K562 (cell line): ENCODE results near the gene CREB3L1. TPM values are rescaled to one million over a fixed set of nuclear protein-coding genes. Genes with fewer than 3 reads are reported as not detected.

ENCODE experiments used
- ATAC-seq: fragments of 200-7000 bp; cut with Tn5 transposase; 3 replicates; pipeline ENCODE4 v1.9.1; 2020; ENCODE audit warnings: moderate library complexity
- BruUV-seq: library from RNA; stranded (reverse); fragments of 400-500 nt; replicated peaks from 2 replicates; lab custom pipeline; 2021; lab: Mats Ljungman, UMichigan
- CTCF ChIA-PET: fragments of 300-600 bp; formaldehyde crosslinking; extraction: SDS; loops from one replicate; lab custom pipeline; 2021; ENCODE audit warnings: low intra/inter-chr PET ratio; lab: Yijun Ruan, JAX
- POLR2A ChIA-PET: fragments of 300-600, 350-650 bp; sonication (Branson Sonifier 250); formaldehyde crosslinking; extraction: SDS; loops from one replicate; lab custom pipeline; 2021; ENCODE audit warnings: antibody characterized with exemption, inconsistent platforms; lab: Yijun Ruan, JAX
- DNase-seq, 4 experiments: peaks; one replicate each; pipeline versions ENCODE4 v3.0.0 to v3.0.0-alpha.2; 2011 to 2018; ENCODE audit warnings: low spot score in 3 of 4, mixed read lengths in 3 of 4; ENCODE audit errors: extremely low read depth in 1 of 4
- FAIRE-seq: peaks from 2 replicates; lab custom pipeline; 2011; peaks lifted over from hg19 to GRCh38; lab: Jason Lieb, UNC
- H2AFZ ChIP-seq: 2 replicates; pipeline ENCODE4 v1.6.0; 2011; ENCODE audit warnings: low read depth, low read length, control low read depth, inconsistent platforms
- H3K27ac ChIP-seq: fragments of 200-600 bp; 3 replicates; pipeline ENCODE4 v1.8.0; 2011; ENCODE audit warnings: low read depth, mild to moderate bottlenecking, control low read depth, inconsistent platforms, low read length, moderate library complexity, mixed read lengths; ENCODE audit errors: extremely low read depth
- H3K27me3 ChIP-seq, 2 experiments: fragments of 300-600 bp in 1 of 2; 2 replicates in 1 of 2; 3 replicates in 1 of 2; pipeline versions ENCODE4 v1.6.0 to v1.8.0; 2011; ENCODE audit warnings: inconsistent platforms in 2 of 2, low read length in 2 of 2, mild to moderate bottlenecking in 1 of 2, mixed read lengths in 1 of 2, moderate library complexity in 1 of 2; ENCODE audit not compliant: control insufficient read depth in 2 of 2, insufficient read depth in 2 of 2
- H3K36me3 ChIP-seq: fragments of 300-600 bp; 3 replicates; pipeline ENCODE4 v1.8.0; 2011; ENCODE audit warnings: mild to moderate bottlenecking, low read length, inconsistent platforms; ENCODE audit not compliant: control insufficient read depth, insufficient read depth
- H3K4me1 ChIP-seq, 2 experiments: fragments of 200-600 bp in 1 of 2; replicated peaks in 1 of 2; 2 replicates in 1 of 2; 3 replicates in 1 of 2; pipeline versions ENCODE4 v1.5.1 to v1.8.0; 2011; ENCODE audit warnings: inconsistent platforms in 2 of 2, low read length in 2 of 2, mild to moderate bottlenecking in 1 of 2, mixed read lengths in 1 of 2, moderate library complexity in 1 of 2; ENCODE audit not compliant: control insufficient read depth in 2 of 2, insufficient read depth in 2 of 2
- H3K4me2 ChIP-seq: 2 replicates; pipeline ENCODE4 v1.6.1; 2011; ENCODE audit warnings: low read length, control low read depth, inconsistent platforms, mixed read lengths; ENCODE audit not compliant: insufficient read depth
- H3K4me3 ChIP-seq: fragments of 200-600 bp; sonication (generic), shearing (Covaris generic); 2 replicates; pipeline ENCODE4 v1.5.1; 2016; ENCODE audit warnings: control low read depth, inconsistent platforms
- H3K79me2 ChIP-seq: fragments of 200-600 bp; 3 replicates; pipeline ENCODE4 v1.8.0; 2011; ENCODE audit warnings: low read length, inconsistent platforms; ENCODE audit not compliant: control insufficient read depth, insufficient read depth
- H3K9ac ChIP-seq, 2 experiments: 2 replicates each; pipeline versions ENCODE4 v1.6.0 to v1.6.1; 2011; ENCODE audit warnings: low read depth in 2 of 2, low read length in 2 of 2, control low read depth in 1 of 2, inconsistent platforms in 1 of 2, mild to moderate bottlenecking in 1 of 2, mixed read lengths in 1 of 2; ENCODE audit not compliant: insufficient read depth in 1 of 2
- H3K9me1 ChIP-seq: one replicate; pipeline ENCODE4 v1.6.0; 2011; ENCODE audit warnings: inconsistent platforms, mild to moderate bottlenecking, low read length, moderate library complexity; ENCODE audit not compliant: control insufficient read depth, insufficient read depth
- H3K9me3 ChIP-seq: replicated peaks from 2 replicates; pipeline ENCODE4 v1.5.1; 2011; ENCODE audit warnings: low read depth, low read length, inconsistent platforms; ENCODE audit not compliant: control insufficient read depth, insufficient read depth
- H4K20me1 ChIP-seq: replicated peaks from 2 replicates; pipeline ENCODE4 v1.6.1; 2011; ENCODE audit warnings: low read length, inconsistent platforms, mixed read lengths; ENCODE audit not compliant: control insufficient read depth, insufficient read depth
- FOXJ2 ChIP-seq: fragments of 200-800 bp; sonication (Bioruptor generic); IDR thresholded peaks from 2 replicates; pipeline ENCODE4 v1.6.1; 2016; ENCODE audit warnings: missing genetic modification characterization, missing compliant biosample characterization
- HSF4 ChIP-seq: fragments of 250-450 bp; sonication (Bioruptor Pico); IDR thresholded peaks from 2 replicates; pipeline ENCODE4 v2.1.2; 2022; ENCODE audit warnings: mild to moderate bottlenecking, moderate library complexity, borderline replicate concordance
- MTA2 ChIP-seq: fragments of 450-650 bp; IDR thresholded peaks from 2 replicates; pipeline ENCODE4 v1.6.1; 2016; ENCODE audit warnings: low read depth
- MYC ChIP-seq, 2 experiments: fragments of 250-450 bp in 1 of 2; sonication (Bioruptor Pico) in 1 of 2; IDR thresholded peaks; 2 replicates each; pipeline versions ENCODE4 v1.5.1 to v1.6.1; 2012 to 2021; ENCODE audit warnings: low read depth in 2 of 2, borderline replicate concordance in 1 of 2, improper control_type of control experiment in 1 of 2, low read length in 1 of 2, mild to moderate bottlenecking in 1 of 2, moderate library complexity in 1 of 2
- NCOR1 ChIP-seq: fragments of 450-650 bp; IDR thresholded peaks from 2 replicates; pipeline ENCODE4 v1.6.1; 2016; ENCODE audit warnings: mild to moderate bottlenecking, moderate library complexity
- NFIX ChIP-seq: fragments of 250-450 bp; sonication (Bioruptor Pico); IDR thresholded peaks from 2 replicates; pipeline ENCODE4 v1.4.0; 2020; ENCODE audit warnings: low read depth, mild to moderate bottlenecking, moderate library complexity
- NR2C2 ChIP-seq, 2 experiments: fragments of 200-800 bp in 1 of 2; sonication (Bioruptor generic) in 1 of 2; sonication (generic) in 1 of 2; formaldehyde crosslinking in 1 of 2; IDR thresholded peaks; 2 replicates each; pipeline versions ENCODE4 v1.6.1 to v1.8.0; 2016 to 2022; ENCODE audit warnings: mild to moderate bottlenecking in 1 of 2, missing compliant biosample characterization in 1 of 2, missing genetic modification characterization in 1 of 2, missing genetic modification reagents in 1 of 2
- SIX5 ChIP-seq, 2 experiments: IDR thresholded peaks; 2 replicates each; pipeline ENCODE4 v1.6.1; 2011; ENCODE audit warnings: low read length in 2 of 2, borderline replicate concordance in 1 of 2, low read depth in 1 of 2, mild to moderate bottlenecking in 1 of 2, moderate library complexity in 1 of 2; ENCODE audit not compliant: insufficient read depth in 1 of 2
- VEZF1 ChIP-seq: fragments of 200-800 bp; sonication (Bioruptor generic); IDR thresholded peaks from 2 replicates; pipeline ENCODE4 v1.6.1; 2017; ENCODE audit warnings: missing genetic modification characterization, missing compliant biosample characterization
- WGBS: fragments of 100-300 bp; shearing (Covaris generic); methylation state at CpG from one replicate; pipeline ENCODE4 v1.1.6; 2016; ENCODE audit warnings: low coverage, mixed read lengths; ENCODE audit not compliant: insufficient coverage; ENCODE audit errors: missing lambda C conversion rate; 5-methylcytosine and 5-hydroxymethylcytosine counted together
- in situ Hi-C: fragments of 300-500 bp; cut with MboI; formaldehyde crosslinking; loops from 4 replicates; pipeline ENCODE4 v1.15.0; 2018; ENCODE audit warnings: inconsistent platforms, mixed read lengths
- intact Hi-C: fragments of 100-400 bp; cut with micrococcal nuclease; formaldehyde crosslinking; loops from 2 replicates; pipeline ENCODE4 v1.14.2; 2022
- polyA plus RNA-seq, 8 experiments: library from polyadenylated mRNA; depleted of rRNA in 4 of 8; stranded (reverse) in 5 of 8; unstranded in 3 of 8; fragments of >200 nt; fragmentation: Nextera tagmentation in 2 of 8; fragmentation: Illumina TruSeq in 1 of 8; extraction: Ambion mirVana in 2 of 8; extraction: Trizol in 1 of 8; gene quantifications; 2 replicates each; pipeline versions ENCODE4 v1.2.1 to v1.2.3, GENCODE V29; 2011 to 2014; ENCODE audit warnings: inconsistent platforms in 1 of 8, missing spikeins in 1 of 8
- total RNA-seq, 7 experiments: library from RNA; depleted of rRNA in 6 of 7; stranded (reverse); fragments of >200 nt in 6 of 7; fragmentation: Illumina TruSeq in 2 of 7; extraction: Trizol in 2 of 7; gene quantifications; 2 replicates each; pipeline versions ENCODE4 v1.2.1 to v1.2.3, GENCODE V29; 2011 to 2021; ENCODE audit warnings: low replicate concordance in 1 of 7

CREB3L1 gene
- total and polyA plus RNA-seq, 9 of the 15 experiments (the other 6 are each of a cell fraction or from before 2014, with no cell fraction given) = 1.2 to 27.6 (median 3.7) TPM

GRCh38 chr11:46345131-46345597 lies 67.7 kb downstream of the CREB3L1 start:
- ATAC-seq (peak; percentile 45), DNase-seq (peak in 2 of 4 experiments; percentile 41 to 51), FAIRE-seq (no peak)
- Histone ChIP-seq H3K9ac (peak overlapping the region in 1 of 2 experiments; percentile 82; a peak in 2 of 4 replicates), H4K20me1 (peaks cover 13% of the 10 kb centered on the region), H3K27me3 (peaks cover 6 to 7% of the 10 kb centered on the region in 2 experiments; a peak in 2 of 5 replicates), H3K79me2 (peaks cover 27% of the 10 kb centered on the region), H3K4me1 (peaks cover 15 to 37% of the 10 kb centered on the region in 2 experiments), H3K9me1 (no peaks in the 10 kb centered on the region), H2AFZ (peak overlapping the region; percentile 42; the same call in 1 of the 2 replicates), H3K4me3 (peak overlapping the region; percentile 3; the same call in 1 of the 2 replicates), H3K36me3 (peaks cover 19% of the 10 kb centered on the region; the same call in 1 of the 3 replicates), H3K27ac (no peak overlapping the region), H3K4me2 (no peak overlapping the region; the same call in 1 of the 2 replicates), H3K9me3 (no peaks in the 10 kb centered on the region)
- ChIA-PET CTCF (no interaction called here), POLR2A (interaction anchor here (1.0 kb wide), 1 partner anchor 47 kb away, joined by 3 read pairs; the partner anchor contains the start of gene CHRM4)
- in situ Hi-C loops = no loop called here
- no TSS peak for BruUV-seq
- intact Hi-C loops = no loop called here
- 27% methylated on average over 14 of the region's 20 CpGs for WGBS
- no peak for TF ChIP-seq HSF4
- TF ChIP-seq VEZF1 = peak; percentile 76
- no peak for TF ChIP-seq SIX5 (IDR thresholded peaks at IDR 0.05; ENCODE audit: borderline replicate concordance in 1 of 2, insufficient read depth in 1 of 2, low read depth in 1 of 2, low read length in 2 of 2)
- no peak for TF ChIP-seq NCOR1
- no peak for TF ChIP-seq MTA2
- TF ChIP-seq FOXJ2 = no peak
- no peak for TF ChIP-seq NR2C2 (CRISPR knock-in tag; IDR thresholded peaks at IDR 0.05)
- no peak for TF ChIP-seq NR2C2 (tag; IDR thresholded peaks at IDR 0.05)
- no peak for TF ChIP-seq NFIX (CRISPR knock-in tag)
- no peak for TF ChIP-seq MYC (IDR thresholded peaks at IDR 0.05; ENCODE audit: low read depth, low read length)
- TF ChIP-seq MYC (CRISPR knock-in tag; IDR thresholded peaks at IDR 0.05; ENCODE audit: borderline replicate concordance, low read depth) = no peak
